Measurements from ENCODE around the gene FKBP9. TPM values are rescaled to one million over a fixed set of nuclear protein-coding genes. Genes with fewer than 3 reads are reported as not detected.
A peak's percentile ranks its signal among the peaks of the same experiment; 100 is the strongest.
"Not testable (repeated sequence)": the region's sequence is repeated elsewhere in the genome, so short reads cannot be mapped to it uniquely, and the experiment has no call there.

Gene FKBP9, protein sequence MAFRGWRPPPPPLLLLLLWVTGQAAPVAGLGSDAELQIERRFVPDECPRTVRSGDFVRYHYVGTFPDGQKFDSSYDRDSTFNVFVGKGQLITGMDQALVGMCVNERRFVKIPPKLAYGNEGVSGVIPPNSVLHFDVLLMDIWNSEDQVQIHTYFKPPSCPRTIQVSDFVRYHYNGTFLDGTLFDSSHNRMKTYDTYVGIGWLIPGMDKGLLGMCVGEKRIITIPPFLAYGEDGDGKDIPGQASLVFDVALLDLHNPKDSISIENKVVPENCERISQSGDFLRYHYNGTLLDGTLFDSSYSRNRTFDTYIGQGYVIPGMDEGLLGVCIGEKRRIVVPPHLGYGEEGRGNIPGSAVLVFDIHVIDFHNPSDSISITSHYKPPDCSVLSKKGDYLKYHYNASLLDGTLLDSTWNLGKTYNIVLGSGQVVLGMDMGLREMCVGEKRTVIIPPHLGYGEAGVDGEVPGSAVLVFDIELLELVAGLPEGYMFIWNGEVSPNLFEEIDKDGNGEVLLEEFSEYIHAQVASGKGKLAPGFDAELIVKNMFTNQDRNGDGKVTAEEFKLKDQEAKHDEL
- 289 and 303 TPM in 2 replicates for total RNA-seq (2014; rRNA removed)
- 234 TPM for polyA plus RNA-seq (2012)

DNA sequence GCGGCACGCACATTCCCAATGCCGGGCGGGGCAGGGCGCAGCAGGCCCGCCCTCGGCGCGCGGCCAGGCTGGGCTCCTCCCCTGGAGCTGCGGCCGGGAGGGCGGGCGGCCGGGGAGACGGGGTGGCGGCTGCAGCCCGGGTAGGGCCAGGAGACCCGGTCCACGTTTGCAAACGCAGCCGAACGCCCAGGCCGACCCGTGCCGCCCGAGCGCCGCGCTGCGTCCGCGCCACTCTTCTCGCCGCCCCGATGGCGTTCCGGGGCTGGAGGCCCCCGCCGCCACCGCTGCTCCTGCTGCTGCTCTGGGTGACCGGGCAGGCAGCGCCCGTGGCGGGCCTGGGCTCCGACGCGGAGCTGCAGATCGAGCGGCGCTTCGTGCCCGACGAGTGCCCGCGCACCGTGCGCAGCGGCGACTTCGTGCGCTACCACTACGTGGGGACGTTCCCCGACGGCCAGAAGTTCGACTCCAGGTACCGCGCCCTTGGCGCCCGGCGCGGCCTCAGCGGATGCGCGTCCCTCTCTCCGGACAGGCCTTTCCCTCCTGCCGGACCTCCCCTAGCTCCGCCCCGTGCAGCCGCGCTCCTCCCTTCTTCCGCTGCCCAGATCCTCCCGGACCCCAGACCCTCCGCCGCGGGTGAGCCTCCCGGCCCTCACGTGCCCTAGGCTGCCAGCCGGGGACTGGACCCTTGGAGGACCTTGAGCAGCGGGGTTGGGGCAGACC, at the start of gene FKBP9:
Gene FKBP9, plus strand, starts transcription at position 115 of the 720 bp plus-strand sequence. Its CDS starts 134 bp downstream, at position 249.
- DNase-seq (ENCODE audit: low read depth) = peak; percentile 90

DNA sequence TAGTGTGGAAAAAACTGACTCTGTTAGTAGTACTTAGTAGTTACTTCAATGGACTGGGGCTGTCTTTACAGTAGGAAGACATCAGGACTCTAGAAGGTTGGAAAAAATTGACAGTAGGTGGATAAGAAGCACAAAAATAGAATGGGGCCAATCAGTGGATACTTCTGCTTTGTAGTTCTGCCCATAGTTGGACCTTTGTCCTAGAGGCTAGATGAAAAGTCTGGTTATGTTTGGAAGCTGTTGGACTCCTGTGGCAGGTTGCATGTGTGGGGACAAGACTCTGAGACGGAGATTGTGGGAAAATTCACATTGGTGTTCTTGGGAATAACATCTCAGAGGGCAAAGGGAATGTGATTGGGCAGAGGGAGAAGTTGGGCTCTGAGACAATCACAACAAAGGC, 47.0 kb upstream of the FKBP9 start:
- no peak for DNase-seq (ENCODE audit: low read depth)

DNA sequence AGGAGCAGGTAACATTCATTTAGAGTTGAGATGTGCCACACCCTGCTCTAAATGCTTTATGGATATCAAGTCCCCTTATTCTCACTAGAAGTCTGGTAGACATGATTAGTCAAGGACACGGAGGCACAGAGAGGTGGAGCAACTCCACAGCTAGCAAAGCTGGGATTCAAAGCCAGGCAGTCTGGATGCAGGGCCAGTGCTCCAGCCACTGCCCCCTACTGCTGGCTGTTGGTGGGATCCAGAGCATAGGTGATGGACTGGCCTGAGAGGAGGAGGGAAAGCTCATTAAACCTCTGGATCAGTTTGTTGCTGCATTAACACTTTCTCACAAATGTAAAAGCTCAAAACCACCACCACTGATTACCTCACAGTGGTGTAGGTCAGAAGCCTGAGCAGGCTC, 43.1 kb upstream of the FKBP9 start:
- peak; percentile 7 for DNase-seq (ENCODE audit: low read depth)

DNA sequence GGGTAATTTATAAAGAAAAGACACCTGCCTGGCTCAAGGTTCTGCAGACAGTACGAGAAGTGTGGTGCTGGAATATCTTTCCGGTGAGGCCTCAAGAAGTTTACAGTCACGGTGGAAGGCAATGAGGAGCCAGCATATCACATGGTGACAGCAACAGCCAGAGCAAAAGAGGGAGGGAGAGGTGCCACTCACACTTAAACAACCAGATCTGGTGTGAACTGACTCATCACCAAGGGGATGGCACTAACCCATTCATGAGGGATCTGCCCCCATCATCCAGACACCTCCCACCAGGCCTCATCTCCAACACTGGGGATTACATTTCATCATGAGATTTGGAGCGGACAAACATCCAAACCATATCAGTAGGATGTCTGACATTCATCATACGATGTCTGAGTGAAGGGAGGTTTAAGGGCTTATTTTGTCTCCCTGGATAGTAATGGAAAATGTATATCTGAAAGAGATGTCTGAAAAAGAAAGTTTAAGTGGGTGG, 42.2 kb upstream of the FKBP9 start:
- peak; percentile 5 for DNase-seq (ENCODE audit: low read depth)

DNA sequence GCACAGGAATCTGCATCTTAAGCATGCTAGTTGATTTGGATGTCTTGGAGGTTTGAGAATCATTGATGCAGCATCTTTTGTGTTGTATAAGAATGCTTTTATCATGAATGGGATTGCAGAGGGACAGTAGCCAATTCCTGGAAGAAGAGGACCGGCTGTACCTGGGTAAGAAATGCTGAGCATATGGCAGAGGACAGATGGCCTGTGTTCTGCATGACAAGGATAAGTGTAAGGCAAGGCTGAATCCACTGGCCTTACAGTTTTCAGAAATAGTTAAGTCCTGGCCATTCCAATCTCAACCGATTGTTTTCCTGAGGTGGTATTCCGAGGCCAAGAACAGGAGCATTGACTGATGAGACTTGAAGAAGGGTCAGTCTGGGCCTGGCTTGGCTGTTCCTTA, 41.2 kb upstream of the FKBP9 start:
- DNase-seq (ENCODE audit: low read depth) = no peak

DNA sequence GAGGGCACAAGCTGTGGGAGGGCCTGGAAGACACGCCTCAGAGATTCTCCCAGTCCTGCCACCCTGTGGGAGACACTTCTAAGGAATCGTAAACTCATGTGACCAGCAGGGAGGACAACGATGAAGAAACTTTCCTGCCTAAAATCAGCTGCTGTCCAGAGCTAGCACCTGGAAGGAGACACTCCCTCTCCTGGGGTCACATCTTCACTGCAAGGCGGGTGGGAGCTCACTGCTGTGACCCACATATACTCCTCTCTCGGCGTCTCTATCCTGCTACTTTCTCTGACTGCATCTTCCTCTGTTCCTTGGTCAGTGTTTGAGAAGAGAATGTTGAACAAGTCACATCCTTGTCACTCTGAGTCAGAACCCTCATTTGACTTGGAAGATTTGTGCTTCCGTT, 40.2 kb upstream of the FKBP9 start:
- DNase-seq (ENCODE audit: low read depth) = not testable (repeated sequence)

DNA sequence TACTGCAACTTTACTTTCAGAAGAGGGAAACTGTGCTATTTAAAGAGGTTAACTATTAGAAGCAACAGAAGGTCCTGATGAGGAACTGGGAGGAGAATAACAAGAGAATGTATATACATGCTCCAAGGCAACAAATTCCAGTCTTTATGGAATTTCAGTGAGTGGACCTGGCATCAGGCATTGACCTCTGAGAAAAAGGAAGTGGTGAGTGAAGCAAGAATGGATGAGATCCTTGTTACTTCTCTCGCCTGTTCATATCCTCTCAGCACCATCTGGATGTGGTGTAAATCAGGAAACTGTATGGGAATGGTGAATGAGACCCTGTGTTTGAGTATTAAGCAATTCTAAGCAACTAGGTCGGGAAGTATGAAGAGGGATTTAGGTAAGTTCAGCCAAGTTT, 35.3 kb upstream of the FKBP9 start:
- peak; percentile 34 for DNase-seq (ENCODE audit: low read depth)

DNA sequence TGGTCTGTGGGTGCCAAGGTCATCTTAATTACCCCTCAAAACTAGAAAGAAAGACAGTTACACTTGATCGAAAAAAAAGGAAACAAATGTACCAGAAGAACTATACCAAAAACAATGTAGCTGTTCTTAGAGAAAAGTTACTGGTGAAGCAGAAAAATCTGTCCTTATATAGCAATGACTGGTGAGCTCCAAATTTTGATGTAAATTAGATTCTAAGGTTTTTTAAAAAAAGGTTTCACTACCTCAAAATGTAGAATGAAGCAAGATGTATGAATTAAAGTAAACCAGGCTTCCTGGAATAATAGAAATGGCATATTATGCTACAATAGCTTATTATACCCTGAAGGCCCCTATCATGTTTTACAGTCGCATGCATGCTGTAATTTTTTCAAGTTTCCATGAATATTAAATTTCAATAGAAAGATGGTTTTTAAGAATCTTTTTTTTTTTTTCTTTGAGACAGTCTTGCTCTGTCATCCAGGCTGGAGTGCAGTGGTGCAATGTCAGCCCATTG, 28.4 kb upstream of the FKBP9 start:
- DNase-seq (ENCODE audit: low read depth) = no peak

DNA sequence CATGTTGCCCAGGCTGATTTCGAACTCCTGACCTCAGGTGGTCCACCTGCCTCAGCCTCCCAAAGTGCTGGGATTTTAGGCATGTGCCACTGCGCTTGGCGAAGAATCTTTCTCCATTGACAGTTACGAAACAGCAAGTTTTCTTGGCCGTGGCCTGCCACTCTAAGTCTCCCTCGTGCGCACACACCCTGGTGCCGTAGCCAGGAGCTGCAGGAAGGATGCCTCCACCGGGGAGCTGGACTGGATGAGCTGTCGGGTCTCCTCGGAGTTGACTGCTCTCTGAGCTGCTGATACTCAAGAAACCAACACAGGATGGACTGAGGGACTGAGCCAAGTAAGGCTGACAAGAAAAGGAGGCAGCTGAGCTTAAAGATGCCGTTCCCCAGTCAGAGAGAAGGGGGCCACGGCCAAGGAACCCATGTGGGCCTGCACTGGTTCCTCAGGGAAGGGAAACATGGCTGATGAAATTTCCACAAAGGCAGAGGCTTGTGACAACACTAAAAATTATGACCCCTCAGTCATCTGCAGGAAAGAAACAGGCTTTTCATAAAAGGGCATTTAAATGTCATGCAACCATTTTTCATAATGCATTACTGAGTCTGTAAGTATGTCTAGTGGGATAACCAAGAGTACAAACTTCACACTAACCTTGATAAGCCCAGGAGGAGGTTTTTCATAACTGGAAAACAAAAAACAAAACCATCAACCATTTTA, 27.7 kb upstream of the FKBP9 start:
- no peak for DNase-seq (ENCODE audit: low read depth)

DNA sequence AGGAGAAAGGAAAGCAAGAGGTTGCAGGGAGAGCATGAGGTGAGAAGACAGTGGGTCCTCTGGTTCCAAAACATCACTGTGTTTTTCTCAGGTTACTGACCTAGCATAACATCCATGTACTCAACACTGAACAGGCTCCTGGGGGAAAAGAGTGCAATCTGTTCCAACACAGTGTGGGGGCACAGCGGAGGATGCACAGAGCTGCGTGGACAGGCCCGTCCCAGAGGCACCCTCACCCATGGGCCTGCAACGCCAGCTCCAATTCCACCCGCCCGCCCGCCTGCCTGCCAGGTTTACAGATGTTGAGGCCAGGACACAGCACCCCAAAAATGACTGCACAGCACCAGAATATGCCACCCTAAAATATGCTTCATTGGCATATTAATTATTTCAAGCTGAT, 26.9 kb upstream of the FKBP9 start:
- no peak for DNase-seq (ENCODE audit: low read depth)

DNA sequence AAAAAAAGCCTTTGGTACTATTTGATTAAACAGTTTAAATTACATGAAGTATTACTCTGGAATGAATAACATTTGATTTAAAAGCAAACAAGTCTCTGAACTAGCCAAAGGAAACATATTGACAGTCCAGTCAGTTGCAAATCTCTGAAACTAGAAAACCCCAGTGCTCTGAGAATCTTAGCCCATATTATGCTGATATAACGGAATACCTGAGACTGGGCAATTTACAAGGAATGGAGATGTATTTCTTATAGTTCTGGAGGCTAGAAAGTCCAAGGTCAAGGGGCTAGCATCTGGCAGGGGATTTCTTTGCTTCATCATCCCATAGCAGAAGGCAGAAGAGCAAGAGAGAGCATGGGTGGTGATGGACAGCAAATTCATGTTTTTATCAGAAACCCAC, 21.7 kb upstream of the FKBP9 start:
- no peak for DNase-seq (ENCODE audit: low read depth)

DNA sequence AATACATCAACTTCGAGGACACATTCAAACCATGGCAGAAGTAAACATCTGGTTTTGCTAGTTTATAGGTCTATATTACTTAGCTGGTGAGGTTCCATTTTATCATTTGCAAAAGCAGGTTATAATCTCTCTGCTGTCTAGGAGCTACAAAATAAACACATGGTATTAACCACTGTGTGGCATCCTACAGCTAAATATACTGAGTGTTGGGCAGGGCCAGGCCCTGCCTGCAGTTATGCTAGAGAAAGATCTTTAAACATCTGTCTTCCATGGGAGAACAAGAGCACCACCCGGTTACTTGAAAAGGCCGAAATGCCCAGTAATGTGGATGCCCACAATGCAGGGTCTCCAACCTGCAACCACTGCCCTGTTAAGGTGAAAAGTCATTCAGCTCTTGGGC, 20.6 kb upstream of the FKBP9 start:
- DNase-seq (ENCODE audit: low read depth) = no peak

DNA sequence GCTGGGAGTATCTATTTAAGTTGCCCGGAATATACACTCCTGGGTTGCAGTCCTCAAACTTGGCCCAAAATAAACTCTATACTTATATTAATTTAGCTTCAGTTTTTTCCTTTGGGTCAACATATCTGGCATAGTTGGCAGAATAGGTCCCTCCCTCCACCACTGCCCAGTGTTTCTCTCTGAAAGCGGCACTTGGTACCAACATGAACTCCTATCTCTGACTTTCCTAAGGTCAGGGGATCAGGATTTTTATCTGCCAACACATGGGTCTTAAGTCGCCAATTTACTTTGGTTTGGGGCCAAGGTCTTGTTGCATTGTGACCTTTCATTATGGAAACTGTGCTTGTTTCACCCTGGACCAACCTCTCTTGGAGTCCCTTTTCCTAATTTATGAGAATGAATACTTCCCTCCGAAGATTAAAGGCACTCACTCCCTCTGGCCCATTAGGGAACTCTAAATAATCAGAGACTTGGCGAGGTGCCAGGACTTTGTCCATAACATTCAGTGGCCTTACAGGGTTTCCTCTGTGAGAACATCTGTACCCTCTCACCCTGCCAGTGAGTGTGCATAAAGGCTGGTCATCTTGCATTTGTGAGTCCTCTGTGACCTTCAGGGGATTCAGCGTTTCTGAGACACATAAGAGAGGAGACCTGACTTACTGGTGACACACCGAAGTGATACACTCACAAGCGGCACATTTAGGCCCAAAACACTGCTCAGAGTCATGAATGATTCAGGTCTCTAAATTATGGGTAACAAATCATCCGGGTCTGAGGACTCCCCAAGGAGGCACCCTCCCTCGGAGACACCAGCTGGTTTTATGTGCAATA, 19.7 kb upstream of the FKBP9 start:
- peak; percentile 72 for DNase-seq (ENCODE audit: low read depth)

DNA sequence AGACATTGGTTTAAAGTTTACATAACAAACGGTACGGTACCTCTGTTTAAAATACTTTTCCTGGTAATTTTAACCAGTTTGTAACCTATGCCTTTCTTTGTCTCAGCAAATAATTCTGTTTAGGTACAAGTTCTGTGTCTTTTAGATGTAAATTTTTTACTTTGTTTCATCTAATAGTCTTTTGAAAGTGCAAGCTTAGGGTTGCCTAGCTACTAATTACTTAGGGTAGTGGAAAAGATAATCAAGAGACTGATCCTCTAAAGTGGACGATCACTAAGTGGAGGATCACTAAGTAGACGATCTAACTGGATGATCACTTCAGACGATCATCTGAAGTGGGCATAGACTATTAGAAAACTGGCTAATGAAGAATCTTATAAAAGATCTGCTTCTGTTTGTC, 16.1 kb upstream of the FKBP9 start:
- DNase-seq (ENCODE audit: low read depth) = no peak

DNA sequence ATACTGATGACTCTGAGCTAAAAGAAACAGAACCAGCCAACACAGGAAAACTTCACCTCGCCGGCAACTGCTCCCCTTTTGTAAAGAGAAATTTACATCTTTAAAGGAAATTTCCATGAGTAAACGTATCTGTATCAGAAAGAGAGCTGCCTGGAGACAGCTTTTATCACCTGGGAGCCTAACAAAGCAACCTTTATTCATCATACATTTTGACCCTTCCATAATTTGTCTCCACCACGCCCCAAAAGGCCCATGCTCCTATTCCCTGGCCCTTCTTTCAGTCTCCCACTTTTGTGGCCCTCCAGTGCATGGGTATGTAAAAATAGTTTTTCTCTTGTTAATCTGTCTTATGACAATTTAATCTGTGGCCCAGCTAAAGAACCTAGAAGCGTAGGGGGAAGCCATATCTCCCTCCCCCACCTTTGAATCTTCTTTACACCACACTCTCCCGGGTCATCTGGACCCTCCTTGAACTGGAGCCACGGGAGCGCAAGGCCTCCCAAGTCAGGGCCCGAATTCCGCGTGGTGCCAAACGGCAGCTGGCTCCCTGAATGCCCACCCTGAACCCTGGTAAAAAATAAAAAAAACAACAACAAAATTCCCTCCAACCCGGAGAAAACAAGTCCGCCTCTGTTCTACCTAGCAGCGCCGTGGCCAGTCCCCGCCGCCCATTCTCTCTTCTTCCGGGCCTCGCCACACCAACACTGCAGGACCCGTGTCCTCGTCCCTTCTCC, 15.4 kb upstream of the FKBP9 start:
- no peak for DNase-seq (ENCODE audit: low read depth)

DNA sequence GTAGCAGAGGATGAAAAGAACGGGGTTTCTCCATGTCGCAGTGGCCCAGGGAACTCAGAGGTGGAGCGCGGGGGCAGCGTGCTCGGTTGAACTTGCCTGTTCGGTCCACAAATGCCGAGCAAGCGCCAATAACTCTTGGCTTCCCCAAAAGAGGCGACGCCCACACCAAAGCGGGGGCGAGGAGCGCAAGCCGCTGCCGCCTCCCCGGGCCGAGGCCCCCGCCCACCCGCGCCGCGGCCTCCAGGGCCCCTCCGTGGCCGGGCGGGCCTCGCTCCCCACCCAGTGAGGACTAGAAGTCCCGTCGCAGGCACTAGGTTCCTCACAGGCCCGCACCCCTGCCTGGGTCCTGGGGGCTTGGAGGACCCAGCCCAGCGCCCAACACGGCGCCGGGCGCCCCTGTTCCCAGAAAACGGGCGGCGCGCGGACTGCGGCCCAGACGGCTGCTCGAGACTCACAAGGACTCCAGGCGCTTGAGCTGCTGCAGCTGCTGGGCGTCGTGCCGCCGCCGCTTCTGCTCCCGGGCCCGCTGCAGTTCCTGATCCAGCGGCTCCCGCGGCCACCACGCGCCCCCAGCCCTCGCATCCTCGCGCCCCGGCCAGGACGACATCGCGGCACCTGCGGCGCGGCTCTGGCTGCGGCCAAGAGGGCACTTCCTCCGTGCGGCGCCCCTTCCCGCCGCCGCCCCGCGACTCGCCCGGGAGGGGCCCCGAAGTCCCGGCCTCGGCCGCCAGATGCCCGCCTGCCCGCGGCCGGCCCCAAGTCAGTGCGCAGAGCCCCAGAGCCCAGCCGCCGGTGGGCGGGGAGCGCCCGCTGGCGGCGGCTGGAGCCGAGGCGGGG, 14.6 kb upstream of the FKBP9 start:
- peak; percentile 83 for DNase-seq (ENCODE audit: low read depth)

DNA sequence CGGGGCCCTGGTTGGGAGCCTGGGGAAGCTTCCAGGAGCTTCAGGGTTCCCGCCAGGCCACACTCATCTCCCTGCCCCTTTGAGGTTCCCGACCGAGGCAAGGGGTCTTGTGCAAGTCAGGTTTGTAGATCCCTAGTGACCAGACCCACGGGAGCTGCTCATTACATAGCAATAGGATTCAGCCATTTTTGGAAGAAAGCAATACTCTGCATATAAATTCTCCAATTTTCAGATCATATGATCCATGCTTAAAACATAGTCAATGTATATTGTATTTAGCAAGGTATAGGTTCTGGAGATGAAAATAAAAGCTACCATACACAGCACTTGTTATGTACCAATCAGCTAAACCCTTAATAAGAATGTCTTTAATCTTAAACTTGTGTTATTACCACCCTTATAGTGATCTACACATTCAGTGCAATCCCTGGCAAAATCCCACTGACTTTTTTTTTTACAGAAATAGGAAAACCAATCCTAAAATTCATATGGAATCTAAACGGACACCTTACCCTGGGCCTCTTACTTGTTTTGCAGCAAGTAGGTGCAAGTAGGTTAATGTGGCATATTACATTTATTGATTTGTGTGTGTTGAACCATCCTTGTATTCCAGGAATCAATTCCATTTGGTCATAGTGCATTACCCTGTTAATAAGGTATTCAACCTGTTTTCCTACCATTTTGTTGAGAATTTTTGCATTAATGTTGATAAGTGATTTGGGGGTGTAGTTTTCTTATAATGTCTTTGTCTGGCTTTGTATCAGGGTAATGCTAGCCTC, 13.8 kb upstream of the FKBP9 start:
- no peak for DNase-seq (ENCODE audit: low read depth)

DNA sequence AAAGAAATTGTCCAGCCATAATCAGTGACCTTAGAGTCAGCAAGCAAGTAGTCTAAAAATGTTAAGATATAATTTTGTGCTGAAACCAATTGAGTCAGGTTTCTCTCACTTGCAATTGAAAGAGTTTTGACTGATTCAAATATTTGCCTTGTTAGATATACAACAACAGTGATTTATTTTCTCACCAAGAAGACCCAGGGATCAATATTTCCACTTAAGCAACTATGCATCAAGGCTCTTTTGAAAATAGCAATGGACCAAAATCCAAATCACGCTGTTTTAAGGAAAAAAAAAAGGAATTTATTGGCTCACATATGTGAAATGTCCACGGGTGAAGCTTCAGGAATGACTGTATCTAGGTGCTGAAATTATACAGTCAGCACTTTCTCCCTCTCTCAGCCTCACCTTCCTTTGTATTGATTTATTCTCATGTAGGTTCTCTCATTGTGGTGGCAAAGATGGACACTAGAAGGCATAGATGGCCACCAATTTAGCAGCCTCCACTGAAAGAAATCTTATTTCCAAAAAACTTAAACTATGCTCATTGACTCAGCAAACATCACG, 9.7 kb upstream of the FKBP9 start:
- no peak for DNase-seq (ENCODE audit: low read depth)

Measured in LHCN-M2 (cell line).